ENCODE data around the gene C1QL2.

Gene C1QL2

GRCh38 chr2:119137502-119137901 is 21.0 kb downstream of the C1QL2 start:
- DNase-seq (ENCODE audit: low spot score), result peak; percentile 68

- DNase-seq (ENCODE audit: low spot score), result no peak
Observed at GRCh38 chr2:119136872-119137271, 21.7 kb downstream of the C1QL2 start.

- peak; percentile 72 for DNase-seq (ENCODE audit: low spot score)
Observed at GRCh38 chr2:119136093-119136492, 22.5 kb downstream of the C1QL2 start.

- no peak for DNase-seq (ENCODE audit: low spot score)
Observed at GRCh38 chr2:119134775-119135174, 23.8 kb downstream of the C1QL2 start.

GRCh38 chr2:119126650-119127049 is 31.9 kb downstream of the C1QL2 start:
- peak; percentile 64 for DNase-seq (ENCODE audit: low spot score)

GRCh38 chr2:119123389-119123788 is 35.2 kb downstream of the C1QL2 start:
- no peak for DNase-seq (ENCODE audit: low spot score)

GRCh38 chr2:119122663-119123062 is 35.9 kb downstream of the C1QL2 start:
- DNase-seq (ENCODE audit: low spot score), result no peak

GRCh38 chr2:119119999-119120756 is 38.4 kb downstream of the C1QL2 start:
- no peak for DNase-seq (ENCODE audit: low spot score)

GRCh38 chr2:119119076-119119785 is 39.3 kb downstream of the C1QL2 start:
- no peak for DNase-seq (ENCODE audit: low spot score)

- DNase-seq (ENCODE audit: low spot score), result no peak
Observed at GRCh38 chr2:119117891-119118882, 40.4 kb downstream of the C1QL2 start.

GRCh38 chr2:119117408-119117807 is 41.1 kb downstream of the C1QL2 start:
- DNase-seq (ENCODE audit: low spot score), result no peak

GRCh38 chr2:119116411-119117295 is 41.9 kb downstream of the C1QL2 start:
- DNase-seq (ENCODE audit: low spot score), result no peak

- DNase-seq (ENCODE audit: low spot score), result no peak
Observed at GRCh38 chr2:119114266-119114665, 44.3 kb downstream of the C1QL2 start.

- no peak for DNase-seq (ENCODE audit: low spot score)
Observed at GRCh38 chr2:119113489-119113770, 45.1 kb downstream of the C1QL2 start.

- DNase-seq (ENCODE audit: low spot score), result no peak
Observed at GRCh38 chr2:119112770-119113488, 45.6 kb downstream of the C1QL2 start.

- peak; percentile 43 for DNase-seq (ENCODE audit: low spot score)
Observed at GRCh38 chr2:119112230-119112629, 46.3 kb downstream of the C1QL2 start.

- peak; percentile 92 for DNase-seq (ENCODE audit: low spot score)
Observed at GRCh38 chr2:119111115-119111975, 47.2 kb downstream of the C1QL2 start.

- peak; percentile 46 for DNase-seq (ENCODE audit: low spot score)
Observed at GRCh38 chr2:119109866-119110265, 48.7 kb downstream of the C1QL2 start.

GRCh38 chr2:119108186-119108585 is 50.4 kb downstream of the C1QL2 start:
- no peak for DNase-seq (ENCODE audit: low spot score)
